GM21737 (cell line): ENCODE results near the gene NRG4.
A peak's percentile ranks its signal among the peaks of the same experiment; 100 is the strongest.
"Not testable (repeated sequence)": the region's sequence is repeated elsewhere in the genome, so short reads cannot be mapped to it uniquely, and the experiment has no call there.

ENCODE experiments used
- ATAC-seq: cut with Tn5 transposase; IDR thresholded peaks from one replicate; pipeline ENCODE4 v1.9.1; 2021; ENCODE audit warnings: mild to moderate bottlenecking, moderate library complexity; ENCODE audit not compliant: unreplicated experiment

Gene NRG4

DNA sequence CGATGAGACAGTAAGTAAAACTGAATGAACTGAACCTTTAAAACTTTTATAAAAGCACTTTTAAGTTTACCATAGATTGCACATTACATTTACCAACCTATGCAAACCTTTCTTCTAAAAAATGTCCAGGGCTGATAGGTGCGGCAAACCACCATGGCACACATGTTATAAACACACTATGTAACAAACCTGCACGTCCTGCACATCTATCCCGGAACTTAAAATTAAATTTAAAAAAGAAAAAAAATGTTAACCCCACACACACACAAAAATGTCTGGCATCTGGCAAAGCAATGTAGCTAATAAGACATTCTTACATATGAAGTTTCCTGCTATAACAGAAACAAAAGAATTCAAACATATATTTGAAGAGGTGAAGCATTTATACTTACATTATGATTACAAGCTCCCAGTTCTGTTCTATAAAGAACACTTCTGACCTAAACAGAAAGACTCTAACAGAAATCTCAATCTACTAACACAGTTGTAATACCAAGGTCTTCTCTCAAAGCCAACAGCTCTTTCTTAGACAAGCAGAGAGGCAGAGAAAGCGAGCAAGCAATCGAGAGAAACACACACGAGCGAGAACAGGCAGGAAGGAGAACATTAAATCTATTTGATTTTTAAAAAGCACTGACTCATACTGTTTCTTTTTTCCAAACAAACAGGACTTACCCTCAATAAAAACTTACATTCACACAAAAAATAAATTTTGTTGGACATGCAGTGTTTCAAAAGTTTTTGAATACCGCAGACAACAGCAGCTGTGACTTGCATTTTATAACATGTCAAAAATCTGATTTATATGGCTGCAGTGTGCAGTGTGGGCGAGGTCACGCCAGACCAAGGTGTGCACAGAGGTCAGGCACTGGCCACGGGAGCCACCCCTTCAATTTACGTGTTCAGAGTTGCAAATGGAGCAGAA, at the start of gene NRG4:
Gene NRG4 (minus strand): TSS at position 798 of the 925 bp plus-strand sequence. CDS start 1,194 bp downstream, outside the sequence.
- no peak for ATAC-seq

- ATAC-seq, result no peak
These were observed 49.5 kb upstream of the NRG4 start for GRCh38 chr15:76061700-76062099.

DNA sequence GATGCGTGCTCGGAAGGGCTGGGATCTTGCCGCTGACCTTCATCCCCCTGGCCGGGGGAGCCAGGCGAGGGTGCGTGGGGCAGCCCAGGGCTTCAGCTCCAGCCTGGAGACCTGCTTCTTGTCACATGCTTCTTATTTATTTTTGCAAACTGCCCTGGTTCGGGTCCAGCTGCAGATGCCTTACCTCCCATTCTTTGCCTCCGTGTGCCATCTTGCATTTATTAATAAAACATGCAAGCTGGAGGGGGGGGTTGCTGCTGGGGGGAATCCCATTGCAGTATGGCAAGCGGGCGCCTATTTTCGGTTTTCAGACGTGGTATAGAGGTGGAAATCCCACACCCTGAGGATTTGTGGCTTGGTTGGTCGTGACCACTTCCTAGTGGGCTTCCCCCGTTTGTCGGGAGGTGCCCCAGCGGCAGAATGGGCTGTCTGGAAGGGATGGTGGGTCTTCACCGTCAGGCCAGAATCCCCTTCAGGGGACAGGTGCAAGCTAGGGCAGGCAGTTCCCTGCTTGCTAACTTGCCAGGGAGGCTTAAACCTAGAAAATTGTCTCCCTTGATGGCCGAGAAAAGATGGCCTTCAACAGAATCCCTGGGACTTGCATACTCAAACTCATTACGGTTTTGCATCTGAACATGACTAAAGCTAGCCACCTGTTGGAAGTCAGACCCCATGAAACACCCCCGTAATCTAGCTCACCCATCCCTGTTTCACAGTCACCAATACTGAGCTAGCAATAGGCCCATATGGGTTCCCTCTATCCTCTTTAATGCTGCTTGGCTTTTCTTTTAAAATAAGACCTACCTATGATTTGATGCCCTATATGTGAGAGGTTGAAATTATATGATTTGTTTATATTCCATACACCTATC, 48.1 kb upstream of the NRG4 start:
- ATAC-seq, result no peak

DNA sequence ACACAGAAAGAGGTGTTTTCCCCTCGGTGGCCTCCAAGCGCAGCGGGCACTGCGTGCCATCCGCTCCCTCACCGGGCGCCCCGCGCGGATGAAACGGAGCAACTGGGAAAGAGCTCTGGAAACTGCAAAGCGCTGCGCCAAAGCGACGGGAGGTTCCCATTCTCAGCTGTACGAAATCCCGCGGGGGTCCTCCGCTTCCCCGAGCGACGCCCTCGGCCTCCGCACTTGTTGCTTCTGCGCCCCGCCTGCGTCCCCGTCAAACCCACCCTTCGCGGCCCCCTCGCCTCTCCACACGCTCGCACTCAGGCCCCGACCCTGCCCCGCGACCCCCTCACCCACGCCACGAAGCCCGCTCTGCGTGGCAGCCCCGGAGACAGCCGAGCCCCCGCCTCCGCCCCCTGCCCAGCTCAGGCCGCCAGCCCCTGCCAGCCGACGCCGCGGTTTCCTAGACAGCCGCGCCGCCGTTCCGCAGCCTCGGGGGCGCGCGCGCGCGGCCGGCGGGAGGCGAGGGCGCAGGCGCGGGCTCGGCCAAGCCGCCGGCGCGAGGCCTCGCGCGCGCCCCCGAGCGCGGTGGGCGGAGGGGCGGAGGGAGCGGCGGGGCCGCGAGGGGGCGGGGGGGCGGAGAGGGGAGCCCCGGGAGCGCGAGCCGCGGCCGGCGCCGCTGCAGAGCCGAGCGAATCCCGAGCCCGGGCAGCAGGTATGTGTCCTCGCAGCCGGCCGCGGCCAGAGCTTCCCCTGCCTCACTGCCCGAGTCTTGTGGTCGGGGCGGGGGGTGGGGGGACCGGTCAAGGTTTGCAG, 47.3 kb upstream of the NRG4 start, which contains the start of gene TMEM266:
Gene TMEM266 (plus strand): TSS at position 666 of the 798 bp plus-strand sequence. CDS start 74,279 bp downstream, outside the sequence.
- no peak for ATAC-seq

DNA sequence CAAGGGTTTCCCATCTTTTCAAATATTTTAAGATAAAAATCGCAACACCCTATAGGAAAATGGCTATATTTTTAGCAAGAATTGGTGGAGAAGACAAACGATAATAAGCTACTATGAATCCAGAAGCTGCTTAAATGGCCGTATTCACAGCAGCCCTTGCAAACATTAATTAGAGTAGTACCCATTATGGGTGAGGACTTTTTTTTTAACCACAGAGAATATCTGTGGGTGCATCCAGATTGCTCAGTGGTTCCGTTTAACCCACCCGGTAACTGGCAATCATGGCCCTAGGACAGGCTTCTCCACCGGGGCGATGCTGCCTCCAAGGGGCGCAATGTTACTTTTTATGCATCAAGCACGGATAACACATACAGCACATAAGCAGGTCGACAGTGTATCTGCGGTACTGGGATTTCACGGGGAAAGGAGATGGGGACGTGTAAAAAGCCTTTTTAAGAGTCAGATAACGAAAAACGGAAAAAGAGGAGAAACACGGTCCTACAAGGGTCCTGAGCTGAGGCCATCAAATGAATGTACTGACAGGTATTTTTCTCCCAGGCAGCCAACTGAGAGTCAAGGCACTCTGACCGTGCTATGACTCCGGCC, 46.6 kb upstream of the NRG4 start:
- no peak for ATAC-seq

GRCh38 chr15:76057332-76058000, 45.2 kb upstream of the NRG4 start:
- ATAC-seq, result peak; percentile 27

- ATAC-seq, result peak; percentile 55
These were observed 44.7 kb upstream of the NRG4 start for GRCh38 chr15:76056931-76057330.

GRCh38 chr15:76054201-76054600, 42.0 kb upstream of the NRG4 start:
- ATAC-seq, result not testable (repeated sequence)

DNA sequence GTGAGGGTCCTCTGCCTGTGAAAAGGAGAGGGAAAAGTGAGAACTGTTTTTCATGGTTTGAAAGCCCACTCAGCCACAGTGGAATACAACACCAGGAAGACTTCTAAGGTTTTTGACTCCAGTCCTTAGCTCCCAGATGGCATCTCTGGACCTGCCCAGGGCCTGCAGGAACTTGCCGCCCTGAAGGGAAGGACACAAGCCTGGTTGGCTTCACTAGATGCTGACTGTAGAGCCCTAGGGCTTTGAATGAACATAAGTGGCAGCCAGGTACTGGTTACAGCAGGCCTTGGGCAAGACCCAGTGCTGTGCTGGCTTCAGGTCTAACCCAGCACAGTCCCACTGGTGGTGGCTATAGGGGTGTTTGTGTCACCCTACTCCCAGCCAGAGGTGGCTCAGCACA, 26.3 kb upstream of the NRG4 start:
- no peak for ATAC-seq

GRCh38 chr15:76035593-76035992, 23.4 kb upstream of the NRG4 start:
- ATAC-seq, result no peak

GRCh38 chr15:76034111-76034510, 21.9 kb upstream of the NRG4 start:
- no peak for ATAC-seq

DNA sequence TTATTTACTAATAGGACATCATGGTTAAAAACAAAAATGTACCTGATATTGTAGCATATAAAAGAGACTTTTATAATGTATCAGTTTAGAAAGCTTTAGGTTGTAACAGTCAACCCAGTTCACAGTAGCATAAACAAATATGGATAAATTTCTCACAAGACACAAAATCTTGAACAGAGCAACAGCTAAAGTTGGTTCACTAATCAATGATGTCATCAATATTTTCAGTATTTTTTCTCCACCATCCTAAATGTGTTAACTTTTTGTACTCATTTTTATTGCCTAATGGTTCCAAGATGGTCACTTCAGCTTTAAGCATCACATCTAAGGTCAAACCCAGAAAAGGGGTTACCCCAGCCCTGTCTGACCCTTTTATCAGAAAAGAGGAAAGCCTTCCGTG, 21.2 kb upstream of the NRG4 start:
- no peak for ATAC-seq

DNA sequence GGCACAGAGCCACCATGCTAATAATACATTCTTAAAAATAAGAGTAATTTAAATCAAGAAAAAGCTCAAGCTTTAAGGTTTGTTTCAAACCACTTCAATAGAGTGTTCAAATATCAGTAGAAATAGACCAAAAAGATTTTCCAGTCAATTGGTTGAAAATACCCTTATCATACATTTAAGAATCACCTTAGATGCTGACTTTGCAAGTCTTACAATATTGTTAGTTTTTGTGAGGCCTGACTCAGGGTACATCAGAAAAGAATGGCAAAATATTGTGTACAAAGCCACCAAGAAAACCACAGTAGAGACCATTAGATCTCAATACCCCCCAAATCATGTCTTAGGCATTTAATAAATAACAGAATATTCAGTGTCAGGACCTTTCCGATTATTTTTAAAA, 19.8 kb upstream of the NRG4 start:
- ATAC-seq, result no peak

DNA sequence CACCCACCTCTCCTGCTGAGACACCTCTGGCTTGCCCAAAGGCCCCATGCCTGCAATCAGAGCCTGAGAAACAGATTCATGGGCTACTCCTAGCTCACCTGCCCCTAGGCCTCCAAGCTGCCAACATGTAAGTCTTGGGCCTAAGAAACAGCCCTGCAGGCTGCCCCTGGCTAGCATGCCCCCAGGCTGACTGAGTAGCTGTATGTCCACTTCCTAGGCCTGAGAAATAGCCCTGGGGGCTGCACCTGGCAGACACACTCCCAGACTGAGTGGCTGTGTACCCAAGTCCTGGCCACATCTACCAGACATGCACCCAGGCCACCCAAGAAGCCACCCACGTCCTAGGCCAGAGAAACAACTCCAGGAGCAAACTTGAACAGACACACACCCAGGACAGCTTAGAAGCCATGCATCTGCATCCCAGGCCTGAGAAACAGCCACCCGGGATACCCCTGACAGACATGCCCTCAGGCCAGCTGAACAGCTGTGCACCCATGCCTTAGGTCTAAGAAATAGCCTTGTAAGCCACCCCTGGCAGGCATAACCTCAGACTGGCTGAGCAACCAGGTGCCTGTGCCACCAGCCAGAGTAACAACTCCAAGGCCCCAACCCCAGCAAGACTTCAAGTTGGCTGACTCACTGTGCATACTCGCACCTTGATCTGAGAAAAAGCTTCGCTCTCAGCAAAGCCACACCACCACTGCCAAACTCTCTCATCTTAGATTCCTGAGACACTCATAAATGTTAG, 12.0 kb upstream of the NRG4 start:
- ATAC-seq, result no peak

DNA sequence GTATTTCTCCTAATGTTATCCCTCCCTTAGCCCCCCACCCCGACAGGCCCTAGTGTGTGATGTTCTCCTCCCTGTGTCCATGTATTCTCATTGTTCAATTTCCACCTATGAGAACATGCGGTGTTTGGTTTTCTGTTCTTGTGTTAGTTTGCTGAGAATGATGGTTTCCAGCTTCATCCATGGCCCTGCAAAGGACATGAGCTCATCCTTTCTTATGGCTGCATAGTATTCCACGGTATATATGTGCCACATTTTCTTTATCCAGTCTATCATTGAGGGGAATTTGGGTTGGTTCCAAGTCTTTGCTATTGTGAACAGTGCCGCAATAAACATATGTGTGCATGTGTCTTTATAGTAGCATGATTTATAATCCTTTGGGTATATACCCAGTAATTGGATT, 1.2 kb upstream of the NRG4 start:
- not testable (repeated sequence) for ATAC-seq

DNA sequence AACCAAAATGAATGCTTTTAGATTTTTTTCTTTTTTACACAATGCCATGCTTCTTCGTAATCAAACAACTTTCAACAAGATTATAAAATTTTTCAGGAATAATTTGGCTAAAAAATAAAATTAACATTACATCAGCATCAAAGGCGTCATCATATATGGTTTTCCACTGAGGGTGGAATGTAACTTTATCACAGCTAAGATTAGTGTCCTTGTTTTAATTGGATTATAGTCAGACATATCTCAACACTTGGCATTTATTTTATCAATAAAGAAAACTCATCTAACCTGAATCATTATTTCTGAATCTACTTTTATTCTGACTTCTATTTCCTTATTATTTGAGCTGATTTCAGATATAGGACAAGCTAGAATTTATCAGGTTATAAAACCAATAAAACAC, 1.6 kb downstream of the NRG4 start:
- no peak for ATAC-seq

- ATAC-seq, result no peak
These were observed 6.0 kb downstream of the NRG4 start for GRCh38 chr15:76006136-76006778.

DNA sequence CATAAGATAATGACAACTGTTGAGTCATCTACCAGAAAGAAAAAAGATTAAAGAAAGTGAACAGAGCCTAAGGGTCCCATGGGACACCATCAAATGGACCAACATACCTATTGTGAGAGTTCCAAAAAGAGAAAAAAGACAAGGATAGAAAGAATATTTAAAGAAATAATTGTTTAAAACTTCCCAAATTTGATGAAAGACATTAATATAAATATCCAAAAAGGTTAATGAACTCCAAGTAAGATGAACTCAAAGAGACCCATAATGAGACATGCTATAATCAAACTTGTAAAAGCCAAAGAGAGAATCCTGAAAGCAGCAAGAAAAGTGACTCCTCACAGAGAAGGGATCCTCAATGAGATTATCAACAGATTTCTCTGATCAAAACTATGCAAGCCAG, 8.9 kb downstream of the NRG4 start:
- no peak for ATAC-seq

DNA sequence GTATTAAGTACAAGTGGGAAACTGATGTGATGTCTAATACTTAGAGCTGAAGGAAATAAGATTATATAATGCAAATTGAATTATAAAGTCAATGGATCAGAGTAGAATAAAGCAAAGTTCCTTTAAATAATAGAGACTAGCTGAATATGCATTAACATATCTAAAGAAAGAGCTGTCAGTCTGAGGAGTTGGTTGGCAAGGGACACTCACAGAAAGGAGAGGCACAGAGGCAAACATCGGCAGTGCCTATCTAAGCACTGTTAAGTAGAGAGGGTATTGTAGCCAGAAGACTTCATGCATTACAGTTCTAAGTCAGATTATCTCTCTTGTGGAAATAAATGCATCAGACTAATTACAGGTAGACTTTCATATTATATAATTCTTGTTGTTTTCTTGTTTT, 16.6 kb downstream of the NRG4 start:
- ATAC-seq, result no peak
